Dendritic cell treated with granulocyte-macrophage colony-stimulating factor and Interleukin-4, amounts not matched to agents 40 ng/mL and 50 ng/mL, for 4 days (primary cell): ENCODE data around the gene ERBB4.

Source experiments
- H3K27ac Mint-ChIP-seq: one replicate; pipeline ENCODE4 v1.8.0; 2022; ENCODE audit warnings: mild to moderate bottlenecking, mixed read lengths
- H3K27me3 Mint-ChIP-seq: one replicate; pipeline ENCODE4 v1.8.0; 2022; ENCODE audit warnings: mild to moderate bottlenecking, mixed read lengths
- H3K36me3 Mint-ChIP-seq: one replicate; pipeline ENCODE4 v1.8.0; 2022; ENCODE audit warnings: low read depth, mixed read lengths
- H3K4me1 Mint-ChIP-seq: one replicate; pipeline ENCODE4 v1.8.0; 2022; ENCODE audit warnings: low read depth, mixed read lengths
- H3K4me3 Mint-ChIP-seq: one replicate; pipeline ENCODE4 v1.8.0; 2022; ENCODE audit warnings: mild to moderate bottlenecking, moderate library complexity, mixed read lengths
- H3K9me3 Mint-ChIP-seq: one replicate; pipeline ENCODE4 v1.8.0; 2022; ENCODE audit warnings: mixed read lengths
- intact Hi-C: fragments of 100-400 bp; cut with micrococcal nuclease; formaldehyde crosslinking; loops from one replicate; pipeline ENCODE4 v1.15.0; 2022

Gene ERBB4

GRCh38 chr2:211447548-211447947, 1091.1 kb downstream of the ERBB4 start:
- no peak overlapping the region for H3K27ac Mint-ChIP-seq
- intact Hi-C loops: no loop called here
- no peaks in the 10 kb centered on the region for H3K27me3 Mint-ChIP-seq
- H3K36me3 Mint-ChIP-seq: no peaks in the 10 kb centered on the region
- no peaks in the 10 kb centered on the region for H3K4me1 Mint-ChIP-seq
- no peaks in the 10 kb centered on the region for H3K9me3 Mint-ChIP-seq
- H3K4me3 Mint-ChIP-seq: no peak overlapping the region

- H3K36me3 Mint-ChIP-seq: no peaks in the 10 kb centered on the region
- H3K9me3 Mint-ChIP-seq: no peaks in the 10 kb centered on the region
- no peaks in the 10 kb centered on the region for H3K27me3 Mint-ChIP-seq
- intact Hi-C loops: no loop called here
- no peak overlapping the region for H3K4me3 Mint-ChIP-seq
- H3K4me1 Mint-ChIP-seq: no peaks in the 10 kb centered on the region
- H3K27ac Mint-ChIP-seq: no peak overlapping the region
Measured at GRCh38 chr2:211440107-211440506, 1098.5 kb downstream of the ERBB4 start.

GRCh38 chr2:211439011-211439410, 1099.6 kb downstream of the ERBB4 start:
- no peaks in the 10 kb centered on the region for H3K9me3 Mint-ChIP-seq
- no peaks in the 10 kb centered on the region for H3K27me3 Mint-ChIP-seq
- H3K27ac Mint-ChIP-seq: no peak overlapping the region
- no peaks in the 10 kb centered on the region for H3K4me1 Mint-ChIP-seq
- no peak overlapping the region for H3K4me3 Mint-ChIP-seq
- intact Hi-C loops: no loop called here
- no peaks in the 10 kb centered on the region for H3K36me3 Mint-ChIP-seq

DNA sequence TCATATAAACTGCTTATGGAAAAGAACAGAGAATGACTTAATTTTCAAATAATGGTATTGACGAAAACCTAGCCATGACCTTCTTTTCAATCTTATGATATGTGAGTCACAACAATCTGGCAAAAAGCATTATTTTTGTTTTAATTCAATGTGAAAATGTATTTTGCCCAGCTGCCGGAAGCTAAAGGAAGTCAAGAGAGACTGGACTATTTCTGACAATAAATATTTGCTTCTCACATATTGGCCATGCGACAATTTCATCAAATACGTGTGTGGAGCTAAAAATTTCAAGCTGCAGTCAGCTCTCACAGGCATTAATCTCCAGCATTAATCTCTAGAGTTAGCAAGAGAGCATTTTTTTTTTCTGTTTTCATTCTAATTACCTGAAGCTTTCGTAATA, 1101.2 kb downstream of the ERBB4 start:
- Mint-ChIP-seq H3K27ac (no peak overlapping the region), H3K27me3 (no peaks in the 10 kb centered on the region), H3K4me3 (no peak overlapping the region), H3K4me1 (no peaks in the 10 kb centered on the region), H3K9me3 (no peaks in the 10 kb centered on the region), H3K36me3 (no peaks in the 10 kb centered on the region)
- intact Hi-C loops: no loop called here

GRCh38 chr2:211436182-211436581, 1102.4 kb downstream of the ERBB4 start:
- Mint-ChIP-seq H3K27me3 (no peaks in the 10 kb centered on the region), H3K4me3 (no peak overlapping the region), H3K27ac (no peak overlapping the region), H3K36me3 (no peaks in the 10 kb centered on the region), H3K9me3 (no peaks in the 10 kb centered on the region), H3K4me1 (no peaks in the 10 kb centered on the region)
- intact Hi-C loops: no loop called here

- H3K36me3 Mint-ChIP-seq: no peaks in the 10 kb centered on the region
Measured at GRCh38 chr2:211435331-211435730, 1103.3 kb downstream of the ERBB4 start.

DNA sequence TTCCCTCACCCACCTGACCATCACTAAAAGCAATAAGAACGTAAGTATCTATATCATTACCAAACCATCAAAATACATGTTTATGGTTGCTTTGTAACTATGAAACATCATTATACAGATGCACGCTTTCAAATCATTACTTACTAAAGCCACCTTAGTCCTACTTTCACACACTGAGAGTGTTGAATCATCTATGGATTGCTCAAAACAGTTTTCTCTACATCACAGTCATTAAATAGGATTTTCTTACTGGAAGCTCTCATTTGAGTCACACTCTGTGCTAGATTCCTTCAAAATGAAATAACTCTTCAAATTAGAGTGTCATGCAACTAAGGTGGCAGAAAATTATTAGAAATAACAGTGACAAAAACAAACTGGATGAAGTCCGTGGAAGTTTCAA, 1103.8 kb downstream of the ERBB4 start:
- intact Hi-C loops: no loop called here
- H3K27me3 Mint-ChIP-seq: no peaks in the 10 kb centered on the region
- no peaks in the 10 kb centered on the region for H3K4me1 Mint-ChIP-seq
- H3K36me3 Mint-ChIP-seq: no peaks in the 10 kb centered on the region
- no peak overlapping the region for H3K27ac Mint-ChIP-seq
- no peaks in the 10 kb centered on the region for H3K9me3 Mint-ChIP-seq
- no peak overlapping the region for H3K4me3 Mint-ChIP-seq

More at GRCh38 chr2:211435331-211435730, 1103.3 kb downstream of the ERBB4 start:
- no peak overlapping the region for H3K27ac Mint-ChIP-seq
- no peak overlapping the region for H3K4me3 Mint-ChIP-seq
- intact Hi-C loops: no loop called here
- no peaks in the 10 kb centered on the region for H3K4me1 Mint-ChIP-seq
- H3K9me3 Mint-ChIP-seq: no peaks in the 10 kb centered on the region
- H3K27me3 Mint-ChIP-seq: no peaks in the 10 kb centered on the region

GRCh38 chr2:211429256-211429920, 1109.2 kb downstream of the ERBB4 start:
- H3K27ac Mint-ChIP-seq: no peak overlapping the region
- H3K4me1 Mint-ChIP-seq: no peaks in the 10 kb centered on the region
- H3K4me3 Mint-ChIP-seq: no peak overlapping the region
- H3K36me3 Mint-ChIP-seq: no peaks in the 10 kb centered on the region
- no peaks in the 10 kb centered on the region for H3K27me3 Mint-ChIP-seq
- no peaks in the 10 kb centered on the region for H3K9me3 Mint-ChIP-seq
- intact Hi-C loops: no loop called here

DNA sequence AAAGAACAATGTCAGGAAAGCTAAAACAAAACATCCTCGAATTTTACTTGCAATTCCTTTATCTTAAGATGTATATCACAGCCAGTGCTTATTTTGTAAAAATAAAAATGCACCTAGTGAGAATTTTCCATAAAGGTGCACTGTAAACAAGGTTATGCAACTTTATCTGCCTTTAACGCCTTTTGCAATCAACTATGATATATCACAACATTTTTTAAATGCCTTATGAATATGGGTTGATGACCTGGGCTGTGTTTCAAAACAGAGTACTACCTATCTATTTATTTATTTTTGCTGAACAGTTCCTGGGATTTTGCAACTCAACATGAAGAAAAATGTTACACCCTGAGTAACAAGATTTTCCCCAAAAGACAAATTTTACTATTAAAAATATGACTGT, 1112.4 kb downstream of the ERBB4 start:
- H3K4me1 Mint-ChIP-seq: no peaks in the 10 kb centered on the region
- H3K36me3 Mint-ChIP-seq: no peaks in the 10 kb centered on the region
- H3K9me3 Mint-ChIP-seq: no peaks in the 10 kb centered on the region
- no peak overlapping the region for H3K27ac Mint-ChIP-seq
- no peaks in the 10 kb centered on the region for H3K27me3 Mint-ChIP-seq
- intact Hi-C loops: no loop called here
- no peak overlapping the region for H3K4me3 Mint-ChIP-seq

- no peaks in the 10 kb centered on the region for H3K9me3 Mint-ChIP-seq
- intact Hi-C loops: no loop called here
- no peaks in the 10 kb centered on the region for H3K4me1 Mint-ChIP-seq
- H3K27me3 Mint-ChIP-seq: no peaks in the 10 kb centered on the region
- H3K4me3 Mint-ChIP-seq: no peak overlapping the region
- H3K36me3 Mint-ChIP-seq: no peaks in the 10 kb centered on the region
- H3K27ac Mint-ChIP-seq: no peak overlapping the region
Measured at GRCh38 chr2:211423018-211423417, 1115.6 kb downstream of the ERBB4 start.

- no peak overlapping the region for H3K4me3 Mint-ChIP-seq
- no peaks in the 10 kb centered on the region for H3K27me3 Mint-ChIP-seq
Measured at GRCh38 chr2:211417544-211417943, 1121.1 kb downstream of the ERBB4 start.

GRCh38 chr2:211416373-211416772, 1122.2 kb downstream of the ERBB4 start:
- Mint-ChIP-seq H3K36me3 (no peaks in the 10 kb centered on the region), H3K4me1 (no peaks in the 10 kb centered on the region), H3K4me3 (no peak overlapping the region), H3K27me3 (no peaks in the 10 kb centered on the region), H3K27ac (no peak overlapping the region), H3K9me3 (no peaks in the 10 kb centered on the region)
- intact Hi-C loops: no loop called here

More at GRCh38 chr2:211417544-211417943, 1121.1 kb downstream of the ERBB4 start:
- Mint-ChIP-seq H3K27ac (no peak overlapping the region), H3K9me3 (no peaks in the 10 kb centered on the region), H3K4me1 (no peaks in the 10 kb centered on the region), H3K36me3 (no peaks in the 10 kb centered on the region)
- intact Hi-C loops: no loop called here

DNA sequence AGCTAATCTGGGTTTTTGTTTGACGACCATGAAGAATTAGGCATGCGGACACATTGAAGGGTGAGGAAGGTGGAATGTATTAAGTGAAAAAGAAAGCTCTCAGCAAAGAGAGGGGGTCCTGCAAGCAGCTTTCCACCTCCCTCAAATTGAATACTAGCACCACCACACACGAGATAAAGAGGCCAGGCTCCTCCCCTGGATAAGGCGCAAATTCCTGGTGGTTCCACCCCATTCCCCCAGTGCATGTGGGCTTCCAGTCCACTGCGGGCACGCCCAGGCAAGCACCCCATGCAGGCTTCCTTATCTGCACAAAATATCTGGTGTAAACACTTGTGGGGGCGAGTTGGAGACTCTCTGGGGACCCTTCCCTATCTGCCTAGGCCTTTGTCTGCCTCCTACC, 1124.9 kb downstream of the ERBB4 start:
- no peaks in the 10 kb centered on the region for H3K9me3 Mint-ChIP-seq
- H3K36me3 Mint-ChIP-seq: no peaks in the 10 kb centered on the region
- no peak overlapping the region for H3K4me3 Mint-ChIP-seq
- H3K4me1 Mint-ChIP-seq: no peaks in the 10 kb centered on the region
- H3K27me3 Mint-ChIP-seq: no peaks in the 10 kb centered on the region
- intact Hi-C loops: no loop called here
- no peak overlapping the region for H3K27ac Mint-ChIP-seq

GRCh38 chr2:211408483-211408891, 1130.1 kb downstream of the ERBB4 start:
- Mint-ChIP-seq H3K36me3 (no peaks in the 10 kb centered on the region), H3K9me3 (no peaks in the 10 kb centered on the region), H3K27ac (no peak overlapping the region), H3K4me1 (no peaks in the 10 kb centered on the region), H3K27me3 (no peaks in the 10 kb centered on the region), H3K4me3 (no peak overlapping the region)
- intact Hi-C loops: no loop called here

- H3K27me3 Mint-ChIP-seq: no peaks in the 10 kb centered on the region
- intact Hi-C loops: no loop called here
- H3K27ac Mint-ChIP-seq: no peak overlapping the region
- H3K9me3 Mint-ChIP-seq: no peaks in the 10 kb centered on the region
- no peaks in the 10 kb centered on the region for H3K4me1 Mint-ChIP-seq
- H3K36me3 Mint-ChIP-seq: no peaks in the 10 kb centered on the region
- H3K4me3 Mint-ChIP-seq: no peak overlapping the region
Measured at GRCh38 chr2:211407076-211407475, 1131.5 kb downstream of the ERBB4 start.
